ENCODE data around the gene RHOT2. TPM values are rescaled to one million over a fixed set of nuclear protein-coding genes. Genes with fewer than 3 reads are reported as not detected.
A peak's percentile ranks its signal among the peaks of the same experiment; 100 is the strongest.

Gene RHOT2
- total and polyA plus RNA-seq, 9 of the 15 experiments (the other 6 are each of a cell fraction or from before 2014, with no cell fraction given) = 5.0 to 373 (median 112) TPM

DNA sequence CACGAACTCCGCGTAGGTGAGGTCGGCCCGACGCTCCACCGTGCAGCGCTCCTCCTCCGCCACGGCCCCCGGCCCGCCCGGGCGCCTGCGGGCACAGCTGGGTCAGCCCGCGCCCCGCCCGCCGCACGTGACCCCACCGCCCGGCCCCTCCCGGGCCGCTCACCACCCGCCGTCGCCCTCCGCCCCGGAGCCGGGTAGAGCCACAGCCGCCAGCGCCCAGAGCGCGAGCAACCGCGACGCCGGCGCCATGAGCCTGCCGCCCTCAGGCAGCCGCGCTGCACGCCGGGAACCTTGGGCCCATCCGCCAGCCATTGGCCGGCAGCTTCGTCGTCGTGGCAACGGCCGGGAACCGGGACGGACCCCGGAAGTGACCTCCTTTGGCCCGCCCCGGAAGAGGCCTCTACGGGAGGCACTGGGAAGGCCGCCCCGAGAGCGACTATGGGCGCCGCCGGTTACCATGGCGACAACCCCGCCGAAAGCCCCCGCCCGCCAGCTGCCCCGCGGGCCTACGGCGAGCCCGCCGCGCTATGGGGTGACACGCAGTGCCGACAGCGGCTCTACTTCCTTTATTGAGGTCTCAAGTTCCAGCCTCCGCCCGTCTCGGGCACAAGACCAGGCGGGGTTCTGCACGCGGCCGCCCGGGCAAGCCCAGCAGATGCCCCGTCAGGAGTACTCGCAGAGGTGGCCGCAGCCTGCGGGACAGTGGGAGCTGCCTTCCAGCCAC, 16.3 kb downstream of the RHOT2 start, which contains the start of gene JMJD8 (continued):
- TF ChIP-seq MEF2A (IDR thresholded peaks at IDR 0.05; ENCODE audit: control insufficient read depth, low read depth, low read length) (no peak), FOXK2 (conservative IDR thresholded peaks at IDR 0.05 in 1 of 2, IDR thresholded peaks at IDR 0.05 in 1 of 2; ENCODE audit: low read depth in 2 of 2) (no peak), TRIM28 (IDR thresholded peaks at IDR 0.05) (no peak), SIX5 (IDR thresholded peaks at IDR 0.05; ENCODE audit: borderline replicate concordance in 1 of 2, insufficient read depth in 1 of 2, low read depth in 1 of 2, low read length in 2 of 2) (no peak), ZNF589 (CRISPR knock-in tag; IDR thresholded peaks at IDR 0.05; ENCODE audit: low read depth) (no peak; the same call in 1 of the 2 replicates), FOXM1 (IDR thresholded peaks at IDR 0.05; ENCODE audit: low read depth) (no peak), FOXM1 (CRISPR knock-in tag; IDR thresholded peaks at IDR 0.05; ENCODE audit: low read depth) (no peak; the same call in 1 of the 2 replicates), HNRNPLL (IDR thresholded peaks at IDR 0.05; ENCODE audit: low read depth, low read length, poor library complexity, severe bottlenecking) (no peak), ATF7 (IDR thresholded peaks at IDR 0.05) (peak; percentile 75), ASH1L (IDR thresholded peaks at IDR 0.05; ENCODE audit: borderline replicate concordance, low read depth, partially characterized antibody) (no peak), EP400 (IDR thresholded peaks at IDR 0.05) (no peak), GTF2F1 (IDR thresholded peaks at IDR 0.05; ENCODE audit: low read depth, low read length) (no peak), BRF1 (IDR thresholded peaks at IDR 0.05; ENCODE audit: borderline replicate concordance, extremely low read depth, insufficient read length) (no peak), SIRT6 (IDR thresholded peaks at IDR 0.05; ENCODE audit: low read depth, low read length) (no peak), ESRRA (IDR thresholded peaks at IDR 0.05; ENCODE audit: borderline replicate concordance, low read depth) (0 out of 2 replicates have a peak, but pooled peaks have one; percentile 44)
- TF ChIP-seq, protein P1, sequence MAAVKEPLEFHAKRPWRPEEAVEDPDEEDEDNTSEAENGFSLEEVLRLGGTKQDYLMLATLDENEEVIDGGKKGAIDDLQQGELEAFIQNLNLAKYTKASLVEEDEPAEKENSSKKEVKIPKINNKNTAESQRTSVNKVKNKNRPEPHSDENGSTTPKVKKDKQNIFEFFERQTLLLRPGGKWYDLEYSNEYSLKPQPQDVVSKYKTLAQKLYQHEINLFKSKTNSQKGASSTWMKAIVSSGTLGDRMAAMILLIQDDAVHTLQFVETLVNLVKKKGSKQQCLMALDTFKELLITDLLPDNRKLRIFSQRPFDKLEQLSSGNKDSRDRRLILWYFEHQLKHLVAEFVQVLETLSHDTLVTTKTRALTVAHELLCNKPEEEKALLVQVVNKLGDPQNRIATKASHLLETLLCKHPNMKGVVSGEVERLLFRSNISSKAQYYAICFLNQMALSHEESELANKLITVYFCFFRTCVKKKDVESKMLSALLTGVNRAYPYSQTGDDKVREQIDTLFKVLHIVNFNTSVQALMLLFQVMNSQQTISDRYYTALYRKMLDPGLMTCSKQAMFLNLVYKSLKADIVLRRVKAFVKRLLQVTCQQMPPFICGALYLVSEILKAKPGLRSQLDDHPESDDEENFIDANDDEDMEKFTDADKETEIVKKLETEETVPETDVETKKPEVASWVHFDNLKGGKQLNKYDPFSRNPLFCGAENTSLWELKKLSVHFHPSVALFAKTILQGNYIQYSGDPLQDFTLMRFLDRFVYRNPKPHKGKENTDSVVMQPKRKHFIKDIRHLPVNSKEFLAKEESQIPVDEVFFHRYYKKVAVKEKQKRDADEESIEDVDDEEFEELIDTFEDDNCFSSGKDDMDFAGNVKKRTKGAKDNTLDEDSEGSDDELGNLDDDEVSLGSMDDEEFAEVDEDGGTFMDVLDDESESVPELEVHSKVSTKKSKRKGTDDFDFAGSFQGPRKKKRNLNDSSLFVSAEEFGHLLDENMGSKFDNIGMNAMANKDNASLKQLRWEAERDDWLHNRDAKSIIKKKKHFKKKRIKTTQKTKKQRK (IDR thresholded peaks at IDR 0.05; ENCODE audit: borderline replicate concordance, low read depth, low read length) = no peak
- TF ChIP-seq, protein P2, sequence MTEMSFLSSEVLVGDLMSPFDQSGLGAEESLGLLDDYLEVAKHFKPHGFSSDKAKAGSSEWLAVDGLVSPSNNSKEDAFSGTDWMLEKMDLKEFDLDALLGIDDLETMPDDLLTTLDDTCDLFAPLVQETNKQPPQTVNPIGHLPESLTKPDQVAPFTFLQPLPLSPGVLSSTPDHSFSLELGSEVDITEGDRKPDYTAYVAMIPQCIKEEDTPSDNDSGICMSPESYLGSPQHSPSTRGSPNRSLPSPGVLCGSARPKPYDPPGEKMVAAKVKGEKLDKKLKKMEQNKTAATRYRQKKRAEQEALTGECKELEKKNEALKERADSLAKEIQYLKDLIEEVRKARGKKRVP (CRISPR knock-in tag; IDR thresholded peaks at IDR 0.05) = no peak
- TF ChIP-seq, protein P3, sequence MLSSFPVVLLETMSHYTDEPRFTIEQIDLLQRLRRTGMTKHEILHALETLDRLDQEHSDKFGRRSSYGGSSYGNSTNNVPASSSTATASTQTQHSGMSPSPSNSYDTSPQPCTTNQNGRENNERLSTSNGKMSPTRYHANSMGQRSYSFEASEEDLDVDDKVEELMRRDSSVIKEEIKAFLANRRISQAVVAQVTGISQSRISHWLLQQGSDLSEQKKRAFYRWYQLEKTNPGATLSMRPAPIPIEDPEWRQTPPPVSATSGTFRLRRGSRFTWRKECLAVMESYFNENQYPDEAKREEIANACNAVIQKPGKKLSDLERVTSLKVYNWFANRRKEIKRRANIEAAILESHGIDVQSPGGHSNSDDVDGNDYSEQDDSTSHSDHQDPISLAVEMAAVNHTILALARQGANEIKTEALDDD (IDR thresholded peaks at IDR 0.05) = no peak

Measured in K562 (cell line).